GM10266 (cell line): ENCODE results near the gene CEP170B.

Experiments used
- DNase-seq: peaks from one replicate; pipeline ENCODE4 v3.0.0; 2012; ENCODE audit errors: extremely low spot score
- CTCF ChIP-seq: IDR thresholded peaks from 2 replicates; pipeline ENCODE4 v1.5.1; 2012; ENCODE audit warnings: mild to moderate bottlenecking, low read depth; ENCODE audit not compliant: control insufficient read depth, insufficient read depth; ENCODE audit errors: missing control alignments

CEP170B gene

GRCh38 chr14:104927432-104927816 is 62.4 kb downstream of the CEP170B start:
- TF ChIP-seq CTCF: no peak
- DNase-seq: no peak

DNA sequence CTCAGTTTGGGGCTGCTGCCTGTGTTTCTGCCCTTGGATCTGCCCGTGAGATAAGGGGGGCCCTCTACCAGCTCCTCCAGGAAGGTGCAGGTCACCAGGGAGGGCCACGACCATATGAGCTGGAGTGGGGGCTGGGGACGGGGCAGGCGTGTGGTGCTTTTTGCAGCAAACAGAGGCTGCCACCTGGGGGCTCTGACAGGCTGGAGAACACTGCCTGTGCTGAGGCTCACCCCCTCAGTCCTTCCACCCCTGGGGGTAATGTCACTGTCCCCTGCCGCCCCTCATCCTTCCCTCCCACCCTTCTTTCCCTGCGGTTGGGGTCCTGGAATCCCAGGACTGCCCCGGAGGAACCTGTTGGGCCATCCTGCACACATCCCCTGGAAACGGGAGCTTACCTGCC is 62.8 kb downstream of the CEP170B start:
- peak; percentile 11 for TF ChIP-seq CTCF

GRCh38 chr14:104928391-104929133 is 63.5 kb downstream of the CEP170B start:
- DNase-seq: no peak
- no peak for TF ChIP-seq CTCF

More for the DNA sequence above, 62.8 kb downstream of the CEP170B start:
- peak; percentile 31 for DNase-seq

- no peak for TF ChIP-seq CTCF
- no peak for DNase-seq
Observed at GRCh38 chr14:104929268-104930230, 64.5 kb downstream of the CEP170B start.

DNA sequence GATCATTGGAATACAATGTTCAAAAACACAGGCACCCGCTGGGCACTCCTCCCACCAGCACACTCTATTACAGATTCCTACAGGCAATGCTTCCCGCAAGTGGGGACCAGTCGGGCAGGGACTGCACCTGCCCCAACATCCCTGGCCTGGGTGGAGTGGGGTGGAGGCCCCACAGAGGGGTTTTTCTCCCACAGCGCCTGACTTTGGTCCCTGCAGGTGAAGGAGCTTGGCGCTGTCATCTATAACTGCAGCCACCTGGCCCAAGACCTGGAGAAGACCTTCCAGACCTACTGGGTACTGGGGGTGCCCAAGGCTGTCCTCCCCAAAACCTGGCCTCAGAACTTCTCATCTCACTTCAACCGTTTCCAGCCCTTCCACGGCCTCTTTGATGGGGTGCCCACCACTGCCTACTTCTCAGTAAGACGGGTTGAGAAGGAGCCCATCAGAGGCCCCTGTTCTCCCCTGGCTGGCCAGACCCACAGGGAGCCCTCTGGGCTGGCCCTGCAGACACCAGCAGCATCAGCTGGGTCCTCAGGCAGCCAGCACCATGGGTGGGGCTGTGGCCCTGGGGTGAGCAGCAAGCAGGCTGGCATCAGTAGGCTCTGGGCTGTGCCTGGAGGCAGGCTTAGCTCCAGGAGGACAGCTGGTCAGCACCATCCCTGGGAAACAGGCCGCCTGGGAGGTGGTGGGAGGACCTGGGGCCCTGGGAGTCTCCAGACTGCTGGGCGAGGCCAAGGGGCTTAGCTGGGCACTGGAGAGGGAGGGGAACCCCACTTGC is 65.6 kb downstream of the CEP170B start:
- DNase-seq: no peak

GRCh38 chr14:104931304-104931770 is 66.3 kb downstream of the CEP170B start:
- DNase-seq: no peak
- TF ChIP-seq CTCF: no peak

More for the DNA sequence above, 65.6 kb downstream of the CEP170B start:
- no peak for TF ChIP-seq CTCF
